OCI-LY3 (cell line): ENCODE data around the gene MN1.

ENCODE experiments used
- H2AFZ ChIP-seq: fragments of 200-600, 300-600 bp; shearing (Covaris generic); 2 replicates; pipeline ENCODE4 v1.6.0; 2014; ENCODE audit warnings: antibody characterized with exemption, low read depth, low read length
- H3K27ac ChIP-seq: fragments of 200-600, 300-600 bp; sonication (generic); 2 replicates; pipeline ENCODE4 v1.5.1; 2014; ENCODE audit warnings: mild to moderate bottlenecking, low read length, moderate library complexity, mixed read lengths
- H3K27me3 ChIP-seq: fragments of 200-600, 300-600 bp; sonication (generic); 2 replicates; pipeline ENCODE4 v1.6.1; 2014; ENCODE audit warnings: low read depth, low read length, mixed read lengths
- H3K36me3 ChIP-seq: fragments of 200-600, 300-600 bp; sonication (generic); replicated peaks from 2 replicates; pipeline ENCODE3; 2014; ENCODE audit warnings: low read depth, low read length, mixed read lengths
- H3K4me1 ChIP-seq: fragments of 300-600, 200-600 bp; sonication (generic); 2 replicates; pipeline ENCODE4 v1.6.1; 2014; ENCODE audit warnings: low read length, mixed read lengths
- H3K4me2 ChIP-seq: fragments of 200-600, 300-600 bp; sonication (generic); 2 replicates; pipeline ENCODE4 v1.6.1; 2014; ENCODE audit warnings: low read length, mixed read lengths
- H3K4me3 ChIP-seq: fragments of 300-600, 200-600 bp; sonication (generic); 2 replicates; pipeline ENCODE4 v1.5.1; 2014; ENCODE audit warnings: antibody characterized with exemption, mild to moderate bottlenecking, low read length, moderate library complexity
- H3K79me2 ChIP-seq: fragments of 300-600, 200-600 bp; shearing (Covaris generic); 2 replicates; pipeline ENCODE4 v1.6.1; 2014; ENCODE audit warnings: mild to moderate bottlenecking, low read length, mixed read lengths
- H3K9ac ChIP-seq: fragments of 300-600, 200-600 bp; shearing (Covaris generic); 2 replicates; pipeline ENCODE4 v1.6.0; 2014; ENCODE audit warnings: mild to moderate bottlenecking, low read length, moderate library complexity
- H3K9me3 ChIP-seq: fragments of 200-600, 300-600 bp; shearing (Covaris generic); 2 replicates; pipeline ENCODE4 v1.6.1; 2014; ENCODE audit warnings: low read length, mixed read lengths; ENCODE audit not compliant: insufficient read depth
- H4K20me1 ChIP-seq: fragments of 200-600, 300-600 bp; sonication (generic); 2 replicates; pipeline ENCODE4 v1.6.1; 2016; ENCODE audit warnings: low read length, mixed read lengths; ENCODE audit not compliant: insufficient read depth
- EZH2phosphoT487 ChIP-seq: fragments of 200-600 bp; shearing (Covaris generic); IDR thresholded peaks from 2 replicates; pipeline ENCODE4 v1.6.1; 2018; ENCODE audit warnings: antibody characterized with exemption, mixed run types, low read depth
- TF ChIP-seq, protein P1 (sequence below): fragments of 200-600, 300-600 bp; sonication (generic); IDR thresholded peaks from 2 replicates; pipeline ENCODE4 v1.5.1; 2014; ENCODE audit warnings: antibody characterized with exemption, low read length, low read depth

The MN1 gene

DNA sequence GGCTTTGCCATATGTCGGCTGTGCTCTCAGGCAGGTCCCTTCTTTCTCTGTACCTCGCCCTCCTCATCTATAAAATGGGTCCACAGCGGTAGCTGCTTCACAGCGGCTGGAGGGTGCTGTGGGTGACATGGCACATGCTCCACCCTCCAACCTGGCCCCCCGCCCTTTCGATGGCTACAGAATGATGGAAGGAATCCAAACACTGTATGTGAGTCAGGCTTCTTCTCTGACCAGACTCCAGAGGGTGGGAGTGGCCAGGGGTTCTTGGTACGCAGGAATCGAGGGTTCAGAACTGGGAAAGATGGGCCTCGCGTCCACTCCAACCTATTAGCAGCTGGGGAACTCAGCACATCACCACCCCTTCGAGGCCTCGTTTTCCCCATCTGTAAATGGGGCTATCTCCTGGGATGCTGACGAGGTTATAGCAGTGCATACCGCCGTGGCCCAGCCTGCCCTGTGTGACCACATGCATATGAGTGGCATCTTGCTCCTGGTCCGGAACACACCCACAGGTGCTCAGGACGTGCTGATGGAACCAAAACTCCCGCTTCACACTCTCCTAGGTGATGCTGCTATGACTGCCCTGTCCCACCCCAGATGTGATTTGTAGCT, 26.4 kb downstream of the MN1 start:
- no peak overlapping the region for H2AFZ ChIP-seq
- no peaks in the 10 kb centered on the region for H3K79me2 ChIP-seq
- no peak overlapping the region for H3K9ac ChIP-seq
- H4K20me1 ChIP-seq, result no peaks in the 10 kb centered on the region
- no peaks in the 10 kb centered on the region for H3K9me3 ChIP-seq
- peaks cover 7% of the 10 kb centered on the region; the same call in 1 of the 2 replicates for H3K27me3 ChIP-seq
- H3K4me2 ChIP-seq, result no peak overlapping the region
- no peak overlapping the region for H3K27ac ChIP-seq
- no peak for TF ChIP-seq EZH2phosphoT487
- TF ChIP-seq, protein P1, sequence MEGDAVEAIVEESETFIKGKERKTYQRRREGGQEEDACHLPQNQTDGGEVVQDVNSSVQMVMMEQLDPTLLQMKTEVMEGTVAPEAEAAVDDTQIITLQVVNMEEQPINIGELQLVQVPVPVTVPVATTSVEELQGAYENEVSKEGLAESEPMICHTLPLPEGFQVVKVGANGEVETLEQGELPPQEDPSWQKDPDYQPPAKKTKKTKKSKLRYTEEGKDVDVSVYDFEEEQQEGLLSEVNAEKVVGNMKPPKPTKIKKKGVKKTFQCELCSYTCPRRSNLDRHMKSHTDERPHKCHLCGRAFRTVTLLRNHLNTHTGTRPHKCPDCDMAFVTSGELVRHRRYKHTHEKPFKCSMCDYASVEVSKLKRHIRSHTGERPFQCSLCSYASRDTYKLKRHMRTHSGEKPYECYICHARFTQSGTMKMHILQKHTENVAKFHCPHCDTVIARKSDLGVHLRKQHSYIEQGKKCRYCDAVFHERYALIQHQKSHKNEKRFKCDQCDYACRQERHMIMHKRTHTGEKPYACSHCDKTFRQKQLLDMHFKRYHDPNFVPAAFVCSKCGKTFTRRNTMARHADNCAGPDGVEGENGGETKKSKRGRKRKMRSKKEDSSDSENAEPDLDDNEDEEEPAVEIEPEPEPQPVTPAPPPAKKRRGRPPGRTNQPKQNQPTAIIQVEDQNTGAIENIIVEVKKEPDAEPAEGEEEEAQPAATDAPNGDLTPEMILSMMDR, result no peak
- H3K36me3 ChIP-seq, result no peaks in the 10 kb centered on the region
- no peak overlapping the region for H3K4me3 ChIP-seq
- no peaks in the 10 kb centered on the region for H3K4me1 ChIP-seq

- Histone ChIP-seq H3K9ac (no peak overlapping the region), H3K36me3 (no peaks in the 10 kb centered on the region), H2AFZ (no peak overlapping the region), H3K4me3 (no peak overlapping the region), H3K27me3 (peaks cover 7% of the 10 kb centered on the region; the same call in 1 of the 2 replicates), H3K4me1 (no peaks in the 10 kb centered on the region), H3K79me2 (no peaks in the 10 kb centered on the region), H4K20me1 (no peaks in the 10 kb centered on the region), H3K9me3 (no peaks in the 10 kb centered on the region), H3K4me2 (no peak overlapping the region), H3K27ac (no peak overlapping the region)
- TF ChIP-seq, protein P1, result no peak
- no peak for TF ChIP-seq EZH2phosphoT487
Observed at GRCh38 chr22:27774200-27774599, 27.4 kb downstream of the MN1 start.

- H3K4me3 ChIP-seq, result no peak overlapping the region
- no peak overlapping the region for H3K4me2 ChIP-seq
- no peak overlapping the region for H2AFZ ChIP-seq
- H3K9ac ChIP-seq, result no peak overlapping the region
- no peaks in the 10 kb centered on the region for H3K9me3 ChIP-seq
- TF ChIP-seq EZH2phosphoT487, result no peak
- TF ChIP-seq, protein P1, result no peak
- H3K79me2 ChIP-seq, result no peaks in the 10 kb centered on the region
- no peak overlapping the region for H3K27ac ChIP-seq
- H4K20me1 ChIP-seq, result no peaks in the 10 kb centered on the region
- H3K36me3 ChIP-seq, result no peaks in the 10 kb centered on the region
- peaks cover 14% of the 10 kb centered on the region; the same call in 1 of the 2 replicates for H3K27me3 ChIP-seq
- no peaks in the 10 kb centered on the region for H3K4me1 ChIP-seq
Observed at GRCh38 chr22:27772984-27773498, 28.5 kb downstream of the MN1 start.

DNA sequence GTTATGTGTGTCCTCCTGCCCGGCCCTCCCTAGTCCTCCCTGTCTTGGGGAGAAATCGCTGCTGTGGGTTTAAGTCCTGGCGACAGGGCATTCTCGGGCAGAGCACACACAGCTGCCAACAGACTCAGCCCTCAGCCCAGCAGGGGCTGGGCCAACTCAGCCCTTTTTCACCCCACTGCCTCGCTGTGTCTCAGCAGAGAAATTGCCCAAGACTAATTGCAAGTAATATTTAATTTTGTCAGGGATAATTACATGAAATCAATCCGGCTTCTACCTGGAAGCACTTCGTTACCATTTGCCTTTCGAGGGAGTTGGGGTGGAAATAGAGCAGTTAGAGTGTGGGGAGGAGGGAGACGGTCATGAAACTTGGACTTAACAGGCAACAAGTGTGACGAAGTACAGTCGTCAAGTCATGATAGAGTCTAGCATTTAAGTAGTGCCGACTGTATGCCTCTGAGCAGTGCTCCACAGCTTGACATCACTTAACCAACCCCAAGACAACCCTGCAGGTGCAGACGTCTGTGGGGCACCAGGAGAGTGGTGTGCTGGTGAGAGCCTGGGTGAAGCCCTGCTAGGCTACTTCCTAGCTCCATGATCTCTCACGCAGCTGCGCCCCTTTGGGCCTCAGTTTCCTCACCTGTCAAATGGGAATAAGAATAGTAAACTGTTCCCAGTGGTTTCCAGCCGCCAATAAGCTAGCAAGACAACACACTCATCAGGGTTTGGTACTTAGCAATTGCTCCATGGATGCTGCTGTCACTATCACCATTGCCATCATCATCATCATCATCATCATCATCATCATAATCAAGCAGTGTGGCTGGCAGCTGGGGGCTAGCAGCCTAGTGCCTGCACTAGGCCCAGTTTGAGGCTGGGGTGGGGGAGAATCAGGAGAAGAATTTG, 29.2 kb downstream of the MN1 start:
- Histone ChIP-seq H3K4me1 (no peaks in the 10 kb centered on the region), H3K36me3 (no peaks in the 10 kb centered on the region), H4K20me1 (no peaks in the 10 kb centered on the region), H3K27me3 (peaks cover 21% of the 10 kb centered on the region), H3K27ac (no peak overlapping the region), H3K9me3 (no peaks in the 10 kb centered on the region), H3K79me2 (no peaks in the 10 kb centered on the region), H3K9ac (no peak overlapping the region), H2AFZ (no peak overlapping the region), H3K4me2 (no peak overlapping the region), H3K4me3 (no peak overlapping the region)
- TF ChIP-seq, protein P1, result no peak
- no peak for TF ChIP-seq EZH2phosphoT487
